Activated CD4-positive, alpha-beta T cell treated with anti-CD3 and anti-CD28 coated beads for 4 hours (primary cell): ENCODE results near the gene NBEA.

Experiments used
- DNase-seq, 2 donors: peaks; one replicate each; pipeline ENCODE4 v3.0.0-alpha.2; 2020

NBEA gene

GRCh38 chr13:35179920-35180663 is 238.0 kb downstream of the NBEA start:
- DNase-seq: no peak

GRCh38 chr13:35190241-35190640 is 248.2 kb downstream of the NBEA start:
- DNase-seq: no peak

GRCh38 chr13:35191883-35192282 is 249.8 kb downstream of the NBEA start:
- DNase-seq: no peak

GRCh38 chr13:35198613-35199200 is 256.6 kb downstream of the NBEA start:
- no peak for DNase-seq

GRCh38 chr13:35208587-35208986 is 266.5 kb downstream of the NBEA start:
- no peak for DNase-seq

GRCh38 chr13:35210261-35210660 is 268.2 kb downstream of the NBEA start:
- DNase-seq: no peak

- no peak for DNase-seq
Measured at GRCh38 chr13:35211949-35212348, 269.9 kb downstream of the NBEA start.

- DNase-seq: no peak
Measured at GRCh38 chr13:35213911-35214310, 271.8 kb downstream of the NBEA start.

GRCh38 chr13:35216131-35216530 is 274.1 kb downstream of the NBEA start:
- no peak for DNase-seq

- no peak for DNase-seq
Measured at GRCh38 chr13:35219021-35219420, 277.0 kb downstream of the NBEA start.

GRCh38 chr13:35225159-35225558 is 283.1 kb downstream of the NBEA start:
- DNase-seq: no peak

- no peak for DNase-seq
Measured at GRCh38 chr13:35225582-35225981, 283.5 kb downstream of the NBEA start.

GRCh38 chr13:35228536-35228935 is 286.5 kb downstream of the NBEA start:
- no peak for DNase-seq

- no peak for DNase-seq
Measured at GRCh38 chr13:35231426-35231825, 289.4 kb downstream of the NBEA start.

- no peak for DNase-seq
Measured at GRCh38 chr13:35238274-35238673, 296.2 kb downstream of the NBEA start.

- no peak for DNase-seq
Measured at GRCh38 chr13:35252536-35253205, 310.6 kb downstream of the NBEA start.

GRCh38 chr13:35255241-35255640 is 313.2 kb downstream of the NBEA start:
- no peak for DNase-seq

GRCh38 chr13:35256459-35257148 is 314.5 kb downstream of the NBEA start:
- DNase-seq: no peak

GRCh38 chr13:35260316-35260715 is 318.2 kb downstream of the NBEA start:
- no peak for DNase-seq

GRCh38 chr13:35266412-35266811 is 324.3 kb downstream of the NBEA start:
- no peak for DNase-seq

GRCh38 chr13:35278917-35279316 is 336.8 kb downstream of the NBEA start:
- no peak for DNase-seq

- DNase-seq: no peak
Measured at GRCh38 chr13:35279500-35279899, 337.4 kb downstream of the NBEA start.

GRCh38 chr13:35283856-35284255 is 341.8 kb downstream of the NBEA start:
- DNase-seq: no peak

- no peak for DNase-seq
Measured at GRCh38 chr13:35285677-35286076, 343.6 kb downstream of the NBEA start.
